Hematopoietic multipotent progenitor cell (in vitro differentiated cells): ENCODE data around the gene KLF7. TPM values are rescaled to one million over a fixed set of nuclear protein-coding genes. Genes with fewer than 3 reads are reported as not detected.

Source experiments
- DNase-seq, 3 donors: peaks; one replicate each; pipeline ENCODE4 v3.0.0-alpha.2; 2011 to 2015; ENCODE audit warnings: low read depth in 2 of 3, low spot score in 2 of 3
- total RNA-seq: library from RNA; depleted of rRNA; stranded (reverse); fragments of >200 nt; gene quantifications from one replicate; pipeline ENCODE4 v1.2.3, GENCODE V29; 2012

Gene KLF7
- total RNA-seq, 1 donor, result 22.6 TPM

DNA sequence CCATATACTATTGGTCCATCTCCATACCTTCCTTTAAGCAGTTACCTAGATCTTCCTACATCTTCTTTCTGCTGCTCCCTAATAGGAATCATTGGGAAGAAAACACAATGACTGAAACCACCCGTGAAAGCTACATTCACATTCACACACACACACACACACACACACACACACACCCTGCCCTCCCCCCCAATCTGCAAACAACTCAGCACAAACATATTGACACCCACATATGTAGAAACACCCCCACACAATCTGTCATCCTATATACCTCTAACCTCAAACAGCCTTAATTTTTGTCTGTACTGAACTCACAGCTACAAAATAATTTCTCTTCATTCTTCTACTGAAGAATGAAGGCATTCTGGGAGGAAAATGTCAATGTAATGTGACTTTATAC, 63.8 kb downstream of the KLF7 start:
- DNase-seq, result no peak

DNA sequence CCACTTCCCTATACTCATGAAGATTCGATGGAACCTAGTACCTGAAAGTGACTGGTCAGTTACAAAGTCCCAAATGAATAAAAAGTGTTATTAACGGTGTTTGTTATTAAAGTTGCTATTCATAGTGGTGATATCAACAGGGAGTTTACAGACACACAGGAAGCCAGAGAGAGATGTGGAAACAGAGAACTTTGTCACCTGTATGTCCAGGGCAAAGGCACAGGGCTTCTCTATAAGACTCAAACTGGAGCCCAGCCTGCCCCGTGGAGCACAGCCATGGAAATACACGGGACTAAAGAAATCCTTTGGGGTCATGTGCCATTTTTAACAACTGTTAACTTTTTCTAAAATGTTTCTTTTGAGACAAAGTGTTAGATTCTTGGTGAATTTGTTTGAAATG, 68.5 kb downstream of the KLF7 start:
- no peak for DNase-seq

DNA sequence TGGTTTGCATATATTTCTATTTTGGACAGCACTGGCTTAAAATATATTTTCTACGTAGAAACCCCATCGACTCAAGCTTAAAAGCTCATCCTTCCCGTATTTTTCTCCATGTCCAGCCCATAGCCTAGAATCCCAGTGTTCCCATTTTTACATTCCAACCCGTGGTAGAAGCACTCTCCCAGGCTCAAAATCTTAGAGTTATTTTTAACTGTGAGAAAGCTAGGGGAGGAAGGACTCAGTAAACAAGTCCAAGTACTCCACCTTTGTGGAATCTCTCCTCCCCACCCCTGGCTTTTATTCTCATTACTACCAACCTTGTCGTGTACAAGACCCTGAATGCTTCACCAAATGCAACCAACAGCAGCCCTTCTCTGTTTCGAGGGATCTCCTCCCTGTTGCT, 69.8 kb downstream of the KLF7 start:
- no peak for DNase-seq

DNA sequence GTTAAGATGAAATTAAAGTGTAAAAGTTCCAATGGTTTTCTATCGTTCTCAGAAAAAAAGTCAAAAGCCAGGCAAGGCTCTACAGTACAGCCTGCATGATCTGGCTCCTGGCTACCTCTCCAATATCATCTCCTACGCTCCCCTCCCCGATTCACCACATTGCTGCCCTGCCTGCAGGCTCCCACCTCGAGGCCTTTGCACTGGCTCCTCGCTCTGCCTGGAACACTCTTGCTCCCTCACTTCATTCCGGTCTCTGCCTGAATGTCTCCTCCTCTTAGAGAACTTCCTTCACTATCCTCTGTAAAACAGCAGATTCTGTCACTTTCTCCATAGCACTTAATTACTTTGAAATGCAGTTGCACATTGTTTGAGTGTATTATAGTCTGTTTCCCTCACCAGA, 72.5 kb downstream of the KLF7 start:
- no peak for DNase-seq

DNA sequence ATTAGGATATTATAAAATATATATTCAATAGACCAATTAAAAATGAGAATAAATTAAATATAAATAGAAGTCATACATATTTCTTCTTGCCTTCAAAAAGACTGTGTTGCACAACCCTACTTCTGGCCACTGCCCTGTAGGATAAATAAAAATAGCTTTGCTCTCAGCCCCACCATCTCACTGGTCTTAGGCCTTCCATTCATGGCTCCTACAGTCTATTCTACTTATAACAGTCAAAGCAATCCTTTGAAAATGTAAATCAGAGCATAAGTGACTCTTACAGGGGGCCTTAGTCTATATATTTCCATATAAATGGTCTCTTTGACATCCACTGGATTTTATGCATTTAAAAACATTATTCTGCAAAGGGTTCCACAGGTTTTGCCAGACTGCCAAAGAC, 72.9 kb downstream of the KLF7 start:
- DNase-seq, result no peak

DNA sequence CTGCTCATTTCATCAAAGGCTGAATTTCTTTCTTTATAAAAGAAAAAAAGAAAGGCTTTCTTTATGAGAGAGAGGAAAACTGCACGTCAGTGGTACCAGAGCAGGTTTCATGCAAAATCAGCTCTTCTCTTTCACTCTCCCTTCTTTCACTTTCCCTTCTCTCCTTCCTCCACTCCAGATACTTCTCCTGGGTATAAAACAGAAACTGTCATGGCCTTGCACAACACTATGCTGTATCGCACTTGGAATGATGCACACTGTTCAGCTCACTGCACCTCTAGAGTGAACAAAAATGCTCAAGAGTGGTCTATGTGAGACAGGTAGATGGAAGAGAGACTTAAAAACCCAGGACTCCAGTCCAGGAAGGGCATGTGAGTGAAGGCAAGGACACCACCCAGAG, 73.8 kb downstream of the KLF7 start:
- no peak for DNase-seq

DNA sequence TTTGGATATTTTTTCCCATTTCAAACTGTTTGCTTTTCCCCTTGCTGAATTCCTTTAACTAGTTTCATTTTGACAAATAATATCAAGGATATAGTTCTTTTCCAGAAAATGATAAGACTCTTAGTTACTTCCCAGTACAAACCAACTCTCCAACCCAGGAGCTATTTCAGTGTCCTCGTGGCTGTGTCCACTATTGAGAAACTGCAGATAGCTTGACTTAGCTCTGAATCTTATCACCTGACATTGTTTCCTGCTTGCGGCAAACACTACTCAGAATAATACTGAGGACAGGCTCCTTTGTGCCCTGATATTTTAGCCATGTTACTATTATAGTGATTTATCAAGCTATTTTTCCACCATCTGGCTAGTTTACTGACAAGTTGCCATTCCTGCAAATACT, 74.6 kb downstream of the KLF7 start:
- DNase-seq, result no peak

DNA sequence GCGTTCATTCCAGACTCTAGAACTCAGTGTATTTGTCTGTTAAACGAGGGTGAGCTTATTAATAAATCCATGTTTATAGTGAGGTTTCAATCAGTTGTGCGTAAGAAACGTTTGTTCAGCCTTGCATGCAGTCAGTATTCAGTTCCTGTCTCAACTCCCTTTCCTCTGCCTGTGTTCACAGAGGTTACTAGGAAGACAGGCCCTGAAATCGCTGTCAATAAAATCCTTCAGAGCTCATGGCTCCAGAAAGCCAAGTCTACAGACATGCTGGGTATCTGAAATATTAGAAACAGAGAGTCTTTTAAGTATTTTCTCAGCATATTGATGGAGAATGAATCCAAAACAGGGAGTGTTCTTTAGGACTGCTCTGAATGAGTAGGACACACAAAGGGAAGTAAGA, 75.4 kb downstream of the KLF7 start:
- DNase-seq, result no peak

DNA sequence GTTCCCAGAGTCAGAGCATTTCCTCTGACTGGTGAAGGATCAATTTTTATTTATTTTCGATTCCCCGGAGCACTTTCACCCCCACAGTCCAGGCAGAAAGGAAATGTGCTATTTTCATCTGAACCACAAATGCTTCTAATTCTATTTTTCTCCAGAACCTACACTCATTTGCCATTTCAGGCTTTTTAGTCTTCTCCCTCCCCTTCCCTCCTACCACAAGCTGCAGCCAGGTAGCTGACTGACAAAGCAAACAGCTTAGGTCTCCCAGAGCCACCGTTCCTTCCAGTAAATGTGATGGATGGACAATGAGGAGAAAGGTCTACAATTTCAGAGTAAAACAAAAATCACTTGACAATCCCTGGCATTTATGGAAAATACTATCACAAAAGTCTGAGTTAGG, 76.9 kb downstream of the KLF7 start:
- DNase-seq, result no peak

DNA sequence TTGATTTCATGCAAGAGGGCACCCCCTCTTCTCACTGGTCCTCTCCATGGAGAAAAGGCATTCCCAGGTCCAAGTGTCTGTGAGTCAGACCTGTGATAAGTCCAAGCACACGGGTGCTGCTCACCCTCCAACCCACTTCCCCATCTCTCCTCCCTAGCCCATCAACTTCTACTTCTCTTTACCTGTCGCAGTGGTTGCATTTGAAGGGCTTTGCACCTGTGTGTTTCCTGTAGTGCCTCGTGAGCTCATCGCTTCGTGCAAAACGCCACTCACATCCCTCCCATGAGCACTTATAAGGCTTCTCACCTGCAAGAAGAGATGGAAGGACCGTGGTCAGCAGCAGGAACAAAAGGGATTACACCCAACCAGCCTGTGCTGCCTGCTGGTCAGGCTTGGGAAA, 77.5 kb downstream of the KLF7 start:
- DNase-seq, result no peak

DNA sequence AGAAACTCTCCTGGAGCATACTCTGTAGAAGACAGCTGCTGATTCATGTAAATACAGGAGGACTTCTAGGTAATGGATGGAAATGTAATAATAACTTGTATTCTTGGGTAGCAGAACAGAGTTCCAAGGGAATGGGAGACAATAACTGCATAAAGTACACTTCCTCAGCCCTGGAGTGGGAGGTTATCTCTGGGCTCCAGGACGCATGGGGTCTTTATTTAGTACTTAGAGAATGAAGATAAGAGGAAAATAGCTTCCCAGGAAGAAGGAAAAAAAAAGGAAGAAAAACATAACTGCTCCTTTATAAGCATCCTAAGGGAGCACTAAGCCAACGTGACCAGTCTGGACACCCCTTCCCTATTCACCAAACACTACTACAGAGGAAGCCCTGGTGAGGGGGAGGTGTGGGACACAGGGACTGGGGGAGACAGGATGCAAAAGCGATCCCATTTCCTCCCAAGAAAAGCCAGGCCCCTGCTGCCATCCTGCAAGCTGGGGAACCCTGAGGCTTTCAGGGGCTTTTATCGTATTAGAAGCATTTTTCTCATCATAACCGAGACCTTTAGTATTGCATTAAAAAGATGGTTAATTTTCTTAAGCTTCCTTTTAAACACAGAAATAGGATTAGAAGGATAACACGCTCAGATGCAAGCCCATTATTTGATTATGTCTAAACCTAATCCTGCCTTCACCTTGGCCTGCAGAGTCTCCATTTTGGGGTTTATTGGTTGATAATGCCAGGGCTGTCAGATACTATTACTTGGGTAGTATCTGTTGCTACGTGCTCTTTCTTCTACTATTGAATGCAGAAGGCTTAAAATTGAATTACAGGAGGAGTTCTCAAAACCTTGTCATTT, 78.5 kb downstream of the KLF7 start:
- no peak for DNase-seq

DNA sequence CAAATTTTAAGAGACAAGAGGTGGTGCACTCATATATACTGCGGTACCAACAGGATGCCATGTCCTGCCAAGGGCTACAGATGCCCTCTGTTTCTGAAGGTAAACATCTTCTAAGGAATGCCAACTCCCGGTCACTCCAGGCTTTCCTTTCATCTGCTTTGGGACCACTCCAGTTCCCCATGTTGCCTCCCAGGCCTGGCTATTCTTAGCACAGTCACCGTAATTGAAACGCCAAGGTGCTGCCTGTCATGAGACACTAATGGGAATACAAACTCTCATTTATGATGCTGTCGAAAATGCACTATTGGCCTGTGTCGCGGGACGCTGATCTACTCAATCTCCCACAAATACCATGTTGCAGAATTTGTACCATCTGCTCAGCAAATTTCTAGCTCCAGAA, 79.6 kb downstream of the KLF7 start:
- DNase-seq, result no peak

DNA sequence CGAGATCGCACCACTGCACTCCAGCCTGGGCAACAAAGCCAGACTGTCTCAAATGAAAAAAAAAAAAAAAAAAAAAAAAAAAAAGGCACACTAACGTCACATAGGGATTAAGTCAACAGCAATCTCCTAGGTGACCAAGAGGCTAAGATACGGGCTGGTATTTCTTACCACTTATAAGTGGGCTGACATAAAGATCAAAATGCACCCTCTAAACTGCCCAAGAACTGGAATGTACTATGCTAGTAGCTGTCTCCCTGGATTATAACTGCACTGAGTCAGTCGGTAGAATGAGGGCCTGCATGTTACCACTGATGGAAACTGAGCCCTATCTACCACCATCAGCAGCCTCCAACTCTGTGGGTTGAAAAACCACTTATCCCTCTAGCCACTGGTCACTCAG, 80.6 kb downstream of the KLF7 start:
- DNase-seq, result no peak

DNA sequence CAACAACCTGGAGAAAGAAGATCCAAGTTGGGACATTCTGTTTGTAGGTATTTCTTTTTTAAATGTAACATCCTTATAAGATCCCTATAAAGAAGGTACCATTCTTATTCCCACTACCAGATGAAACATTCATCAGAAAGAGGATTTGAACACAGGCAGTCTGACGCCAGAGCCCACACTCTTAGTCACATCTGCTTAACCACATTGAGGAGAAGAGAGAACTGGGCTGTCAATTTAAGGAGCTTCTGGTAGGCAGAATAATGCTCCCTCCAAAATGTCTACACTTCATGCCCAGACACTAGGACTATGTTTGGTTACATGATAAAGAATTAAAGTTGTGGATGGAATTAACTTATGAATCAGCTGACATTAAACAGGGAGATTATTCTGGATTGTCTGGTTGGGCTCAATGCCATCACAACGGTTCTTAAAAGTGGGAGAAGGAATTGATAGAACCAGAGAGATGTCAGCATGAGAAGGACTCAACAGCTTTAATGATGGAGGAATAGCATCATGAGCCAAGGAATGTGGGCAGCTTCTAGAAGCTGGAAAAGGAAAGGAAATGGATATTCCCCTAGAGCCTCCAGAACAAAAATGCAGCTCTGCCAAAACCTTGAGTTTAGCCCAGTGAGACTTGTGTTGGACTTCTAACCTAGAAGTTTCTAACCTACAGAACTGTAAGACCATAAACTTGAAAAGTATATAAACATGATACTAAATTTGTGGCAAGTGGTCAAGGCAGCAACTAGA, 82.2 kb downstream of the KLF7 start:
- no peak for DNase-seq

DNA sequence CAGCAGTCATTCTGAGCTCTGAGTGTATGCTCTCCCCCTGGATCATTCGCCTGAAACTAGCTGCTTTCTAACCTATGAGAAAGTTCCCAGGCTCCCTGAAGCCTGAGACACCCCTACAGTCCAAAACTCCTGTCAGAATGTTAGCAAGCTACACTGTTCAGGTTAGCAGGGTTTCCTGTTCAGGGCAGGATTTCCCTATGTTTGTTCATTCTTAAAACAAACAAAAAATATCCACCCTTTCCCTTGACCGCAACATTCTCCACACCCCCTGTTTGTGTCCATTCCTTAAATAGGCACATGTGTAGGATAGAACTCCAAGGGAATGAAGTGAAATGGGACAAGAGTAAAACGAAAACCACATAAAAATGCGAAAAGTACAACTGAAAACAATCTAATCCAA, 83.1 kb downstream of the KLF7 start:
- DNase-seq, result no peak

DNA sequence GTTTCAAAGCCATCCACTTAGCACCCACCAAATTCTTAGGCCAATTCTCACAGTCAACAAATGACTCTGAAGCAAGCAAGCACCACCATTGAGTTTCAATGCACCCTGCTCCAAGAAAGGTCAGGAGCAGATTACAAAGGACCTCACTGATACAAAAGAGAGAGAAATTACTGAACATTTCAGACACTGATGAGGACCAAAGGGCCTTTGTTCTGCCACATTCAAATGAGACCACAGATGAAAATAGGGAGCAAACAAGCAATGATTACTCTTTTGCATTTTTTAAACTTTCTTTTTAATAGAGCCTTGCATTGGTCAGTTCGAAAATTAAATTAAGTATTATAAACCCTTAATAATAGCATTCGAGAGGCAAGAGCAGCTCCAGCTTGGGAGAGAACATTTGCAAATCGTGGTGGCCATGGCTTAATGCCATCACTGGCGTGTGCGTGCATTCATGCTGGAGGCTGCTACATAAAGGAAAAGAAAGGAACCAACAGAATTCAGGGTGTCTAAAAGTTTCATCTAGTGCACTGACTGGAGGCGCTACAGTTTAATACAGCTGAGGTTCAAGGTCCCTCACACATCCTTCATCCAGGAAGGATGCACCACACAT, 87.5 kb downstream of the KLF7 start:
- DNase-seq, result no peak

DNA sequence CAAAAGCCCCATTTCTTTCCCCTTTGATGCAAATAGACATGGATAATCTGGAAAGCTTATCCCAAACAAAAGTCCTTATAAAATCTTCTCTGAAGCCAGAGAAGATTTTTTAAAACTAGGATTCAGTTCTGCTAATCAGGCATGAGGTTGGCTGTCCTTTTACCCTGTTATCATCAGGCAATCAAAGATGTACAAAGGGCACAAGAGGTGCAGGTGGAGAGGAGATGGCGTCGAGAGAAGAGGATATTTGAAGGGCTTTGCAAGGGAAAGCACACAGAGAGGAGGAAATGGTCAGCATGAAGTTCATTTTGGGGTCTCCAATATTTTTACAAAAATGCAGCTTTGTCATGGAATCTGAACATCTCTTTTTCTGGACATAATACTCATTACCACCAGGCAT, 88.5 kb downstream of the KLF7 start:
- DNase-seq, result no peak

DNA sequence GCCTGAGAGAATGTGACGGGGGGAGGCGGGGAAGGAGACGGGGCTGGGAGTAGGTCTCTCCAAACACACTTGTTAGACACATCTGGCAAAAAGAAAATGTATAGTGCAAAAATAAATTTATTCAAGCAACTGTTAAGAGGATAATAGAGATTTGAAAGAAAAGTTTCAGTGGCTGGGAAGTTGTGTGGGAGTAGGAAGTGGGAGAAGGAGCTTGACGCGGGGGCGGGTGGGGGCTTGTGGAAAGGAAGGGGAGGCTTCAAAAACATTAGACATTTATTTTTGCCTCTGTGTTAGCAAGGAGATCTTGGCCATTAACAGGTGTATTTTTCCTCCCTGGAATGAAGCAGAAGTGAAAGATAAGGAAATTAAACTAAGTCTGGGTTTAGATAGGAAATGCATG, 90.3 kb downstream of the KLF7 start:
- DNase-seq, result no peak

DNA sequence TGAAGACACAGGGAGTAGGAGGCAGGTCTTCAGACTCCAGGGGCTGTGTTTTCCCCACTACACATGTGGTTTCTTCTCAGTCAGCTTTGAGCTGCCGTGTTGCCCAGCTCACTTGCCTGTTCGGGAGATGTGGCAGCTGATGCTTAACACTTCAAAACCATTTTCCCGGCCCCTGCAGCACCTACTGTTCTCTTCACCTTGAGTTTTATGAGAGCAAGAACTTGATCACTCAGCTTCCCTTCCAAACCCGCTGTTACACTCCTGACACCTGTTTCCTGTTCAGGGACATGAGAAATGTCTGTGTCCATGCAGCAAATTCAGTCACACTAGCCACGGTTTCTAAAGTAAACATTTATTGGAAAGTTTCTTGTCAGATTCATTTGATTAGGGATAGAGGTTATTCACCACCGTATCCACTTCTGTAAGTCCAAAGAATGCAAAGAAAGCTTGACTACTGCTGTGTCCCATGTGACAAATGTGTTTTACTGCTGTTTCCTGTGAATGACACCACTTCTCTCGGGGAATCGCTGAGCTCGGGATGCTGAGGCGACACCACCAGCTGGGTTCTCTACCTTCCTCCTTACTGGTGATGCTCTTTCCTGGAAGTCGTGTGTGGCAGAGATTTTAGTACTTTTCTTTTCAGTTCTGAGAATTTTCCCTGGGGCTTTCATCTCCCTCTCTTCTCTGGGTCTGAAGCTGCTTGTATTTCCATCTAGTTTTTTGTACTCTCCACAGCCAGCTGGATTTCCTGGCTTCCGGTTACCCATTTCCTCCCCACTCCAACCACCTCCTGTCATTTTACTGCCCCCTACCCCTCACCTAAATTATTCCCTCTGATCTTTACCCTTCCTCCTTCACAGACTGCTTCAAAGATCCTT, 91.7 kb downstream of the KLF7 start:
- peak in 2 of 3 donors; percentile 51 to 67 for DNase-seq

DNA sequence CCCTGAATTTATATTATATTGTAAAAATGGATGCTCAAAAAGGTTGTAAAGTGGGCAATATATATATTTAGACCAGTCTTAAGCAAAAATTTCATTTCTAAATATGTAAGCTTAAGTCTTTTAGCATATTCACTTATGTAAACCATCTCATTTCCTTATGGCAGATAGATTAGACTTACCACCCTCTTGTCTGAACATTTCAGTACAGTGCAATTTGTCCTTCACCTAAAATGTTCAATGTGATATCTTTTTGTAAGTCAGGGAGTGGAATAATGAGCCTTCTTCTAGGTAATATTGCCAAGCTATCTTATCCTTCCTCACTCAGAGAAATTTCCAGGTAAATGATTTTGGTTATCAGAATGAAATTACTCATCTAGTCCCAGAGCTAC, 92.3 kb downstream of the KLF7 start:
- DNase-seq, result no peak

DNA sequence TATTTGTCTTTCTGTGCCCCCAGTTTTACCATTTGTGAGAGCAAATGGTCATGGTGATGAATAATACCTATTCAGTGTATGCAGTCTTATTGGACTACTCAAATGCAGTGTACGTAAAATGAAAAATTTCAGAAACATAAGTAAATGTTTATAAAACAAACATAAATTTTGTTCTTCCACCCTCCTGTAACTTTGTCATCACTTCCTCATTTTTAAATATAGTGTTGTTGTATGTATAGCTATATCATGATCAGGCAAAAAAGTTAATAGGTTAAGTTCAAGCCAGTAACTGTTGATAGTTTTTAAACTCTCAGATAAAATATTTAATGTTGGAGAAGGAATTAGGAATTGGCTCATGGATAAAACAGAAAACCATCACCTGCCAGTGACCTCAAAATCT, 93.2 kb downstream of the KLF7 start:
- peak in 2 of 3 donors; percentile 6 to 35 for DNase-seq
